ENCODE data around the gene CDCP1.

The CDCP1 gene

DNA sequence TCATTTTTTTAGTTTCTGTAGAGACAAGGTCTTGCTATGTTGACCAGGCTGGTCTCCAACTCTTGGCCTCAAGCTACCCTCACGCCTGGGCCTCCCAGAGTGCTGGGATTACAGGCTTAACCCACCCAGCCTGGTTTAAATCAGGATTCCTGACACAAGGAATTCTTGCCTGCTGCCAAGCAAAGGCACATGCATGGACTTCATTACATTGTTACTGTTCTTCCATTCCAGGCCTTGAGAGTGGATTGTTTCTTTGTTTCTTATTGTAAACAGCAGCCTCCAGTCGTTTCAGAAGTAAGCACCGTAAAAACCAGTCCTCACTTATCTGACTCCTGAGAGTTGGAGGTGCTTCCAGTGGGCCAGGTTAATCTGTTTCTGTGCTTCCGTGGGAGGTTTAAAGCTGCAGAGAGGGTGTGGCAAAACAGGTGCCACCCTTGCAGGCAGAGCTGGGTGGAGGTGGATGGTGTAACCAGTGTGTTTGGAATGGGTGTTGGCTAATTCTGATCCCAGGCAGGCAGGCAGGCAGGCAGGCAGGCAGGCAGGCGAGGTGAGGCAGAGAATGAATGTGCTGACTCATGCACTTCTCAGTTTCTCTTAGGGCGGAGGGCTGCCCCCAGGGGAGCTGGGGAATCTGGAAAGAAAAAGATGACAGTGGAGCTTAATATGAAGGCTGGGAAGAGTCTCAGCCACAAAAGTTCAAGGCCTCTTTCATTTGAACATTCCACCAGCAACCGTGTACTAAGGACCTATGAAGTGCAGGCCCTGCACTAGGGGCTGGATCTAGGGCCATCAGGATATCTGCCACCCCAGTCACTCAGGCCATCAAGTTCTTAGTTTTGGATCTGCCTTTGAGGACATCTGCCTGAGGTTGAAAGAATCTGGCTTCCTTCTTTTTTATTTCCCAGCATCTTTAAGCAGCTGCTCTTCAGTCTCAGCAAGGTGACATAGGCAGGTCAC lies 37.0 kb upstream of the CDCP1 start:
- no peaks in the 10 kb centered on the region for H3K79me2 ChIP-seq (ENCODE audit: insufficient read depth, low read length)
- no peak overlapping the region for H3K9ac ChIP-seq (ENCODE audit: low read length)

DNA sequence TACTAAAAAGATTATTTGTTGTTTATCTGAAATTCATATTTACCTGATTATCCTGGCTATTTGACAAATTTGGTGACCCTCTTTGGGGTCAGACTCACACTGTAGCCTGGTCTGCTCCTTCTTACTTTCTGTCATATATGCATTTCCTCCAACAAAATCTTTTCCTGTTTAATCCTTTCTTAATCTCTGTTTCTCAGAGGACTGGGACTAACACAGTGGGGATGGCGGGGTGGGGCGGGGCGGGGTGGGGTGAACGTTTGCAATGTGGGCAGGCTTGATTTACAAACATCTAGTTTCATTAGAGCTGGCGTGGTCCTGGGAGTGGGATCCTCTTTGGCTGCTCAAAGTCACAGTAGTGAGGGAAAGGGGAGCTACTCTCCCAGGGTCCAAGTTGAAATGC lies 35.3 kb upstream of the CDCP1 start:
- no peaks in the 10 kb centered on the region for H3K4me1 ChIP-seq (ENCODE audit: insufficient read depth, low read length, severe bottlenecking)
- no peaks in the 10 kb centered on the region for H3K9me2 ChIP-seq (ENCODE audit: low read depth, low read length)
- no peaks in the 10 kb centered on the region for H3F3A ChIP-seq (ENCODE audit: insufficient read depth, low read length)
- no peaks in the 10 kb centered on the region for H4K20me1 ChIP-seq (ENCODE audit: insufficient read depth, low read length)
- no peak for TF ChIP-seq EZH2 (IDR thresholded peaks at IDR 0.05; ENCODE audit: borderline replicate concordance, low read length)
- TF ChIP-seq, protein P1, sequence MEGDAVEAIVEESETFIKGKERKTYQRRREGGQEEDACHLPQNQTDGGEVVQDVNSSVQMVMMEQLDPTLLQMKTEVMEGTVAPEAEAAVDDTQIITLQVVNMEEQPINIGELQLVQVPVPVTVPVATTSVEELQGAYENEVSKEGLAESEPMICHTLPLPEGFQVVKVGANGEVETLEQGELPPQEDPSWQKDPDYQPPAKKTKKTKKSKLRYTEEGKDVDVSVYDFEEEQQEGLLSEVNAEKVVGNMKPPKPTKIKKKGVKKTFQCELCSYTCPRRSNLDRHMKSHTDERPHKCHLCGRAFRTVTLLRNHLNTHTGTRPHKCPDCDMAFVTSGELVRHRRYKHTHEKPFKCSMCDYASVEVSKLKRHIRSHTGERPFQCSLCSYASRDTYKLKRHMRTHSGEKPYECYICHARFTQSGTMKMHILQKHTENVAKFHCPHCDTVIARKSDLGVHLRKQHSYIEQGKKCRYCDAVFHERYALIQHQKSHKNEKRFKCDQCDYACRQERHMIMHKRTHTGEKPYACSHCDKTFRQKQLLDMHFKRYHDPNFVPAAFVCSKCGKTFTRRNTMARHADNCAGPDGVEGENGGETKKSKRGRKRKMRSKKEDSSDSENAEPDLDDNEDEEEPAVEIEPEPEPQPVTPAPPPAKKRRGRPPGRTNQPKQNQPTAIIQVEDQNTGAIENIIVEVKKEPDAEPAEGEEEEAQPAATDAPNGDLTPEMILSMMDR (IDR thresholded peaks at IDR 0.05; ENCODE audit: low read length), result no peak
- H3K27me3 ChIP-seq (ENCODE audit: insufficient read depth, low read length), result no peaks in the 10 kb centered on the region
- no peak overlapping the region for H3K27ac ChIP-seq (ENCODE audit: low read depth, low read length, poor library complexity, severe bottlenecking)
- no peak overlapping the region for H3K9ac ChIP-seq (ENCODE audit: low read length)
- no peaks in the 10 kb centered on the region for H3K36me3 ChIP-seq (ENCODE audit: insufficient read depth, low read length)
- no peaks in the 10 kb centered on the region for H3K79me2 ChIP-seq (ENCODE audit: insufficient read depth, low read length)
- no peak overlapping the region for H3K4me2 ChIP-seq (ENCODE audit: low read length)
- no peak overlapping the region for H2AFZ ChIP-seq (ENCODE audit: low read length)
- H3K4me3 ChIP-seq (ENCODE audit: low read depth, low read length, poor library complexity, severe bottlenecking), result no peak overlapping the region
- no peaks in the 10 kb centered on the region for H3K9me3 ChIP-seq (ENCODE audit: low read length)

More for the DNA sequence above, 37.0 kb upstream of the CDCP1 start:
- no peak for TF ChIP-seq EZH2 (IDR thresholded peaks at IDR 0.05; ENCODE audit: borderline replicate concordance, low read length)
- TF ChIP-seq, protein P1 (IDR thresholded peaks at IDR 0.05; ENCODE audit: low read length), result no peak
- H3K36me3 ChIP-seq (ENCODE audit: insufficient read depth, low read length), result no peaks in the 10 kb centered on the region
- no peaks in the 10 kb centered on the region for H3K9me3 ChIP-seq (ENCODE audit: low read length)
- H3K27me3 ChIP-seq (ENCODE audit: insufficient read depth, low read length), result no peaks in the 10 kb centered on the region
- H3K27ac ChIP-seq (ENCODE audit: low read depth, low read length, poor library complexity, severe bottlenecking), result no peak overlapping the region
- no peaks in the 10 kb centered on the region for H3K4me1 ChIP-seq (ENCODE audit: insufficient read depth, low read length, severe bottlenecking)
- H4K20me1 ChIP-seq (ENCODE audit: insufficient read depth, low read length), result no peaks in the 10 kb centered on the region
- H3F3A ChIP-seq (ENCODE audit: insufficient read depth, low read length), result no peaks in the 10 kb centered on the region
- no peak overlapping the region for H3K4me2 ChIP-seq (ENCODE audit: low read length)
- no peaks in the 10 kb centered on the region for H3K9me2 ChIP-seq (ENCODE audit: low read depth, low read length)
- no peak overlapping the region for H2AFZ ChIP-seq (ENCODE audit: low read length)
- no peak overlapping the region for H3K4me3 ChIP-seq (ENCODE audit: low read depth, low read length, poor library complexity, severe bottlenecking)

- no peak for TF ChIP-seq EZH2 (IDR thresholded peaks at IDR 0.05; ENCODE audit: borderline replicate concordance, low read length)
- TF ChIP-seq, protein P1 (IDR thresholded peaks at IDR 0.05; ENCODE audit: low read length), result no peak
- no peaks in the 10 kb centered on the region for H4K20me1 ChIP-seq (ENCODE audit: insufficient read depth, low read length)
- no peak overlapping the region for H3K4me3 ChIP-seq (ENCODE audit: low read depth, low read length, poor library complexity, severe bottlenecking)
- H3K36me3 ChIP-seq (ENCODE audit: insufficient read depth, low read length), result no peaks in the 10 kb centered on the region
- H2AFZ ChIP-seq (ENCODE audit: low read length), result no peak overlapping the region
- H3F3A ChIP-seq (ENCODE audit: insufficient read depth, low read length), result no peaks in the 10 kb centered on the region
- no peaks in the 10 kb centered on the region for H3K27me3 ChIP-seq (ENCODE audit: insufficient read depth, low read length)
- H3K4me2 ChIP-seq (ENCODE audit: low read length), result no peak overlapping the region
- no peaks in the 10 kb centered on the region for H3K9me3 ChIP-seq (ENCODE audit: low read length)
- H3K27ac ChIP-seq (ENCODE audit: low read depth, low read length, poor library complexity, severe bottlenecking), result no peak overlapping the region
- no peaks in the 10 kb centered on the region for H3K79me2 ChIP-seq (ENCODE audit: insufficient read depth, low read length)
- no peaks in the 10 kb centered on the region for H3K4me1 ChIP-seq (ENCODE audit: insufficient read depth, low read length, severe bottlenecking)
- H3K9me2 ChIP-seq (ENCODE audit: low read depth, low read length), result no peaks in the 10 kb centered on the region
- no peak overlapping the region for H3K9ac ChIP-seq (ENCODE audit: low read length)
These were observed 34.7 kb upstream of the CDCP1 start for GRCh38 chr3:45180899-45181298.
